Anterior cingulate cortex (tissue), 58 donors: ENCODE results near the gene SCD5.
A peak's percentile ranks its signal among the peaks of the same experiment; 100 is the strongest.
"Not testable (repeated sequence)": the region's sequence is repeated elsewhere in the genome, so short reads cannot be mapped to it uniquely, and the experiment has no call there.

ENCODE experiments used
- DNase-seq, 58 donors: peaks; one replicate each; lab custom pipeline; 2025; lab: John Stamatoyannopoulos, UW

Gene SCD5

GRCh38 chr4:82798168-82799005 lies at the start of gene SCD5:
SCD5 (minus strand) TSS chr4:82798796; CDS start chr4:82798537, 259 bp downstream.
- peak; percentile 30 to 93 (median 85) for DNase-seq

GRCh38 chr4:82842593-82842992 lies 44.0 kb upstream of the SCD5 start:
- no peak for DNase-seq

GRCh38 chr4:82839624-82840023 lies 41.0 kb upstream of the SCD5 start:
- no peak for DNase-seq

GRCh38 chr4:82833696-82834313 lies 35.2 kb upstream of the SCD5 start:
- no peak for DNase-seq

GRCh38 chr4:82833060-82833459 lies 34.5 kb upstream of the SCD5 start:
- DNase-seq: not testable (repeated sequence)

GRCh38 chr4:82825425-82825824 lies 26.8 kb upstream of the SCD5 start:
- DNase-seq: no peak

- no peak for DNase-seq
These were observed 24.5 kb upstream of the SCD5 start for GRCh38 chr4:82823062-82823461.

- DNase-seq: no peak
These were observed 22.1 kb upstream of the SCD5 start for GRCh38 chr4:82820689-82821088.

- DNase-seq: no peak
These were observed 20.4 kb upstream of the SCD5 start for GRCh38 chr4:82818664-82819662.

GRCh38 chr4:82816874-82817273 lies 18.3 kb upstream of the SCD5 start:
- not testable (repeated sequence) for DNase-seq

- DNase-seq: no peak
These were observed 15.4 kb upstream of the SCD5 start for GRCh38 chr4:82814034-82814433.

- DNase-seq: peak in 4 of 58 donors; percentile 16 to 57 (median 33)
These were observed 13.3 kb upstream of the SCD5 start for GRCh38 chr4:82811838-82812341.

- DNase-seq: no peak
These were observed 12.8 kb upstream of the SCD5 start for GRCh38 chr4:82811392-82811791.

GRCh38 chr4:82810176-82810575 lies 11.6 kb upstream of the SCD5 start:
- DNase-seq: no peak

- DNase-seq: no peak
These were observed 11.0 kb upstream of the SCD5 start for GRCh38 chr4:82809619-82810018.

- no peak for DNase-seq
These were observed 5.2 kb upstream of the SCD5 start for GRCh38 chr4:82803746-82804145.

- no peak for DNase-seq
These were observed 4.3 kb upstream of the SCD5 start for GRCh38 chr4:82802911-82803310.

GRCh38 chr4:82801910-82802521 lies 3.4 kb upstream of the SCD5 start:
- DNase-seq: peak in 1 of 58 donors; percentile 6

- peak in 8 of 58 donors; percentile 29 to 73 (median 56) for DNase-seq
These were observed 648 bp upstream of the SCD5 start for GRCh38 chr4:82799006-82799881.
